HG03039 (cell line): Measurements from ENCODE around the gene DNM3.
"Not testable (repeated sequence)": the region's sequence is repeated elsewhere in the genome, so short reads cannot be mapped to it uniquely, and the experiment has no call there.

Experiments
- ATAC-seq: cut with Tn5 transposase; IDR thresholded peaks from one replicate; pipeline ENCODE4 v1.9.1; 2021; ENCODE audit warnings: mild to moderate bottlenecking, moderate library complexity; ENCODE audit not compliant: unreplicated experiment

The DNM3 gene

DNA sequence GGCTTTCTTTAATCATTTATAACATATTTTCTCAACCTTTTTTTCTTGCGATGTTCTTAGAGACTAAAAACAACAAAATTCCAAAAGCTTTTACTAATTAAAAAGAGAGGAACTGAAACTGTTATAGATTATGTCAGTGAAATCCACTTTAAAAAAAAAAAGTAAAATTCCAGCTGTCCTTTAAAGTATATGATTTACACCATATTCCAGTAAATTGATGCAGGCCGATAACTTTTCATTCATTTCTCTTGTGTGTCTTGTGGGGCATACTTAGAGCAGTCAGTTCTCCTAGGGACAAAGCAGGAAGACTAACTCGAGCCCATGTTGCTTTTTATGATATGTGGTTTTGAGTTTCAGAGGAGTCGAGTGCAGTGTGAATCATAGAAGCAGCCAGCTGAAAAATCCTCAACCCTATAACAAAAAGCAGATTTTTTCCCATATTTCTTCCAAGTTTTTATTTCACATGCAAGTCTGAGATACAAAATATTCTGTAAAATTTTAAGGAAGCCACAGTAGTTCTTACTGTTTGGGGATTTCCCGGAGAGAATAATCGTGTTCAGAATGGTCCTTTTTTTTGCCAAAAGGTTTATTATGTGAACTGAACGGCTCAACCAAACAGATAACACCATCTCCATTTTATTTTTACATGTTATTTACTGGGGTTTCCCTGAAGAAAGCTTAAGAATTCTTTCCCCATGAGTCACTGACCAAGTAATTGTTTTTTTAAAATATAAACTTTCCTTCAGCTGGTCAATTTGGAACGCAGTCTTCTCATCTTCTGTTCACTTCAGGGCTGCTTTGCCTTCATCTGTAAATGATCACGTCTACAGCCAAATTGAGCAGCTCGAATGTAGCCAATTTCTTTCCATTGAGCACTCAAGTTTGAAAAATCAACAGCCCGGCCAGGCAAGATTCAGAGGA, 502.2 kb downstream of the DNM3 start:
- ATAC-seq, result no peak

DNA sequence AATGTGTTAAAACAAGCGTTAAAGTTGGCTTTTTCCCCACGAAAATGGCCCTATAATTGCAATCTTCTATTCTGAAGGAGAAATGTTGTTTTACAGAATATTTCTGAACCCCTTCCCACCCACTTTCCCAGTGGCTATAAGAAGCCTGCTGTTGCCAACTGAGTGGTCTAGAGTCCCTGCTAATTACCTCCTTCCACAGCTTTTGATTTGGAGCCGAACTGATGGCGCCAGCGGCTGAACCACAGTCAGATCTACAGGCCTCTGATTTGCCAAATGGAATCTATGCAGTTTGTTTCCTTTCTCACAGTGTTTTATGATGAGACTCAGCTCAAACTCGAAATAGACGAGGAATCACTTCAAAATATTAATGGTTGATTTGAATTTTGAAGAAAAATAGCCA, 503.1 kb downstream of the DNM3 start:
- no peak for ATAC-seq

DNA sequence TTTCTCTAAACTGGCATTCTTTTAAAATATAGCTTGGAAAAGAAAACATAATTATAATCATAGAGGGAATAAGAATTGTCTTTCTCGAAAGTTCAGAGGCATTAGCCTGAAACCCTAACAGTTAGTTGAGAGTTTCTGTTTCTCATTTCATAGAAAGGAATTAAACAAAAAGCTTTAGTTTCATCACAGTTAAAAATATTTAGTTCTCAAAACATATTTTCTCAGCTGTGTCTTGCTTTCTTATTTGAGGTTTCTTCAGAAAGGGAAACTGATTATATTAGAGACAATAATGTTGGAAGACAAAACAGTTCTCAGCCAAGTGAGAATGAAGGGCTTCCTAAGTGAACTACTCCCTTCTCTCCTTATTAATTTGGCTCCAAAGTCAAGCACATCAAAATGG, 503.8 kb downstream of the DNM3 start:
- ATAC-seq, result no peak

DNA sequence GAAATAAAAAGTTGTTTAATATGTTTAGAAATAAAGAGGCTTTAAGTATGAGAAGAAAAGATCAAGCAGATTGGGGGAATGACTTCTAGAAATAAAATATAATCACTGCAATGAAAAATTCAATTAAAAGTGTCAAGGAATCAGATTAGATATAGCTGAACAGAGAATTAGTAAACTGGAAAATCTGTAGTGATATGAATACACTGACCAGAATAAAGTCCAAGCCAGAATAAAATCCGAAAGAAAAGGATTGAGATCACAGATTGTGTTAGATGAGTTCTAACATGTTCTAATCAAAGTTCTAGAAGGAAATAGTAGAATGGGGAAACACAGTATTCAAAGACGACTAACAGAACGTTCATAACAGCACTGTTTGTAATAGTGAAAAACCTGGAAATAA, 506.1 kb downstream of the DNM3 start:
- ATAC-seq, result no peak

DNA sequence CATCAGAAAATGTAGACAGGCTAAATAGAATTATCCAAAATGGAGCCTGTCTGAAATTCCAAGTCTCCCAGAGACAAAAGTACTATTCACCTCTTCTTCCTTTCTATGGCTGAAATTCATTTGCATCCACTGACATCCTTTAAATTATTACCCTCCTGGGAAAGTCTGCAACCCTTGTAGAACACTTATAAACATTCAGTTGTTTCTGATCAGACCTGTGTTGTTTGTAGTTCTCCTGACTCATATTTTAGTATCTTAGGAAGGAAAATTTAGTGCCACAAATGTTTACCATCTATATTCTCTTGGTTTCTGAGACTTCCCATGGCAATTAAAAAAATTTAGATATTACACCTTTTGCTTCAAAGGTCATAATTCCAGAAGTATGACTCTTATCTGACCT, 509.6 kb downstream of the DNM3 start:
- no peak for ATAC-seq

DNA sequence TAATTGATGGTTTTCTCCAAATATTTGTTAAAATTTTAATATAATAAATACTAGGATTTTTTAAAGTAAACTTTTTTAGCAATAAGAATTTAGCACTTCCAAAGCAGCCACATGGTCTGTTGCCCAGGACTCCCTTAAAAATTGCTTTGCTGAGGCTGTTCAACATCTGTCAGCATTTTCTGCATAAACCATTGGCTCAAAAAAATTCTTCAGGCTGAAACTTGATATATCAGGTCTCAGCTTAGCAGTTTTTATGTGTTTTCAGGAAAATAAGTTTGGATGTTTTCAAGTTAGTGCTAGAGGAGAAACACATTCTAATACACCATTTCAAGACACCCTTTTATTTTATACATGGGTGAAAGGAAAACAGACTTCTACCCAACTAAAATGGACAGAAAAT, 510.0 kb downstream of the DNM3 start:
- no peak for ATAC-seq

DNA sequence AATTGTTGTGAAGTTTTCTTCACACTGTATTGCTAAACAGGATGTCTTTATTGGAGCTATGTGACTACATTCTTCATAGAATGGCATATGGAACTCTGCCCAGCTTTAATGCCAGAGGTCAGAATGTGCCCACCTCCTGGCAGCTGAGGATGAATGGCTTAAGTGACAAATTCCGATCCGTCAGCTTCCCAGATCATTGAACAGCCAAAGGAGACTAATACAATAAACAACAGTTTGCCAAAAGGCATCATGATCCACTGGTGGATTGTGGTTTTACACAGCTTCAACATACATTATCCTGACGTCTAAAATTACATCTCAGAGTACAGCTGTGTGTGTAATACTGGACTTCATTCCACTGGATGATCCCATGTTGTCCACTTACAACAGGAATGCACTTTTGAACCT, 510.5 kb downstream of the DNM3 start:
- ATAC-seq, result no peak

DNA sequence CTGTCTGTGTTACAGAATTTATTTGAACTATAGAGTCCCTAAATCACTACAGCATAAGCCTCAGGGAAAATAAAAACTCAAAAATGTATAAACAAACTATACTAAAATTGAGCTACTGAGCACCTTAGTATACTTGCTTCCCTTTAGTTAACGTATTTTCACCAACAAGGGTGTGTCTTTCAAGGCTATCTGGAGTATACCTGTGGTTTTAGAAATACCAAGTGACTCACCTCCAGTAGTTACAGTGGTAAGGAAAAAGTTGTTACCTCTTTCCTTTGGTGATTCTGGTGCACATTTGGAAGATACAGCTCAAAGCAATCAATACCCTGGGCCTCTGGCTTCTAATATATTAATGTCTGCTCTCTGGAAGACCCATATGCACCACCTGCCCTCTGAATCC, 511.1 kb downstream of the DNM3 start:
- ATAC-seq, result no peak

DNA sequence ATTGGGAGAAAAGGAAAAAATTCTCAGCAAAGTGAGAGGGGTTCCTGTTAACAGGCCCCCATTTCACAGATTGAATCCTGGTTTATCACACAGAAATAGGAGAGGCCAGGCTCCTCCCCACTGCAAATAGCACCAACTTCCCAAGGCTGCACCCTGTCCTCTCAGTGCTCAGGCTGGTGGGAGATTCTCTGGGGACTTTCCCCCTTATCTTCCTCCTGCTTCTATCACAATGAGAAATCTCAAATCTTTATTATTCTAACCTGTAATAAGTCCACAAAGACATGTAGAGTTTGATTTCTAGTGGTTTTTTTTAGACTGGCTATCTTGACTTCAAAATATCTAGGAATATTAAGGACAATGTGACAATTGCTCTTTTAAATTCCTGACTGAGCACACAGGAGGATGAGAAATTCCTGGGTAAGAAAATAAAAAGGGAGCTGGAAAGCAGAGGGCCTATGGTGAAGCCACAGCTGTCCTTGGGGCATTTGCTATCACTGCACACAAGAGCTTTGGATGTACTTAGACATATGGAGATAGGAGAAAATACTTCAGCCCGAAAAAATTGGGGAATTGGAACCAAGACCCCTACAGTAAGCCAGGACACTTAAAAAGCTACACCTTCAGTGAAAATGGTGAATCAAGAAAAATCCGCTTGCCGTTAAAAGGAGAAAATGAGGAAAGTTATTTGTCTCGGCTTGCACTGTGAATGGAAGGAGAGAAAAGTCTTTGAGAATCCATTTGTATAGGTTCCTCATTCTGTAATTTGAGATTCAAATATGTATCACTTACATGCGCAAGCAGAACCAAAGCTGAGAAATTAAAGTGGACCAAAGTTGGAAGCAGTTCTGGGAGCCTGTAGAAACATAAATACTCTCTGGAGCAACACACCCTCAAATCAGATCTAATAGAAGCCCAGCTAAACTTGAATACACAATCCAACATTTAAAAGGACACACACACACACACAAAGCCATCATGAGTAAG, 513.3 kb downstream of the DNM3 start:
- ATAC-seq, result no peak

DNA sequence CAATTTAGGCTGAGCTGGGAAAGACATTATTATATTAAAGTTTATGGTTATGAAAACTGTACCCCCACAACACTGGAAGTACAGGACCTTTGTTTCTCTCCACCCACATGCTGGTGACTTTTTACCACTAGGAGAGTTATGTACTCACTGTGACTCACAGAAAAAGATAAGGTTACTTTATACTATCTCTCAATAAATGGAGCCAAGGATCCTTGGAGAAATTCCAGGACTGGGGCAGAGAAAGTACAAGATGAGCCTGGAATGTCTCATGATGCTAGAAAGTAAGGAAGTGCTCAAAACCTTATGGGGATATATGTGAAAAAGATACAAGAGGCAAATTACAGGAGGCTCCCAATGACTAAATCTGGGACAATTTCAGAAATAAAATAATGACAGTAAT, 515.3 kb downstream of the DNM3 start:
- no peak for ATAC-seq

DNA sequence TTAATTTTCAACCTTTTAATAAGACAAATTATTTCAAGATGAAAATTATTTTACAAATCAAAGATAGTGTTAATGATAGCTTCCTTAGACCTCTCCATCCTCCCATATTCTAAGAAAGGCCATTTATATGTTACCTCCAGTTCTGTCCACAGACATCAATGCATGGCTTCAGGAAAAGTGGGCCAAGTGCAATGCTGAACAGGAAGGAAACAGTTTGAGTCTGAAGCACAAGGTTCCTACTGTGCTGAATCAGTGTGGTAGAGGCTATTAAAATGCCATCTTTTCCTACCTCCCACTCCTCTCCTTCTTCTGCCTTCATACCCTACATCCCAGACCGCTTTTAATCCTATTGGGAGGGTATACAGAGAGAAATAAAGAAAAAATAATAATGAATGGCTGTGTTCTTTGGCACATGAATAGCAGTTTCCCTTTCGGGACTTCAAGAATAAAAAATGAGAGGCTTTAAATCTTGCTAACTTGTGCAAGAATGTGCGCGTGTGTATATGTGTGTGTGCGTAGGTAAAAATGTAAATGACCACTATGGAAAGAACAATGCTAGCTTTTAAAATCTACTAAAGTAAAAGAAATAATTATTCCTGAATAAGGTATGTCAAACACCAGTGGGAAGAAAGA, 516.6 kb downstream of the DNM3 start:
- ATAC-seq, result peak; percentile 3

DNA sequence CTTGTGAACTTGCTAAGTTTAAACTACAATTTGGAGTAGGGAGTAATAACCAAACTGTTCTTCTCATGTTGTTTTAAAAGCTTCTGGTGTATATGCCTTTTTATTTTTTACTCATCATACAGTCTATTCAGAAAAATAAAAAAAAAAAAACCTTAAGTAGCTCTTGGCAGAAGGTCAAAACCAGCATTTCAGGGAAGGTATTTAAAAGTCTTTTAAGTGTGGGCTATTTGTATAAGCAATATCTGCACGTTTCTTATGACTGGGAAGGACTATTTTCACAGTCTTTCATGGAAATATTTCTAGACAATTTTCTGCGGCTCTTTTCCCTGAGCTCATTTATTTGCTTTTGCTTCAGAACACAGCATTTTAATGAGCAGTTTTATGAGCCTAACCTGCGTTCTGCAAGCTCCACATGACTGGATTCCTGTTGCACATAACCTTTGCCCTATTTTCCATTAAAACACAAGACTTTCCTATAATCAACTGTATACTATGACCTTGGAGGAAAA, 518.2 kb downstream of the DNM3 start:
- no peak for ATAC-seq

DNA sequence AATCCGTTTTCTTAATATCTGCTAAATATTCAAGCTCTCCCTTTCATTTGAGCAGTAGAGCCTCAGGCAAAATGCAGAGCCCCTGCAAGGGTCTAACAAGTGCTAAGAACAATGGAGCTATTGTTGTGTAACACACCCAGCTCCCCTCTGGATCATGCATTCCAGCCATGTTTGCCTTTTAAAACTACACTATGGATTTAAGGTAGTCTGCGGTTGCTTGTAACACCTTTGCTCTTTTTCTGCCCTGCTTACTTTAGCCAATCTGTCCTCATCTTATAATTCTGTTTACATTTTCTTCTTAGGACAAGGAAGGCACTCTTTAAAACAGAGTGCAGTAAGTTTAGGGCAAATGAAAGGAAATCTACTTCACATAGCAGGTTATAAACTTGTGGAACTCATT, 519.2 kb downstream of the DNM3 start:
- no peak for ATAC-seq

DNA sequence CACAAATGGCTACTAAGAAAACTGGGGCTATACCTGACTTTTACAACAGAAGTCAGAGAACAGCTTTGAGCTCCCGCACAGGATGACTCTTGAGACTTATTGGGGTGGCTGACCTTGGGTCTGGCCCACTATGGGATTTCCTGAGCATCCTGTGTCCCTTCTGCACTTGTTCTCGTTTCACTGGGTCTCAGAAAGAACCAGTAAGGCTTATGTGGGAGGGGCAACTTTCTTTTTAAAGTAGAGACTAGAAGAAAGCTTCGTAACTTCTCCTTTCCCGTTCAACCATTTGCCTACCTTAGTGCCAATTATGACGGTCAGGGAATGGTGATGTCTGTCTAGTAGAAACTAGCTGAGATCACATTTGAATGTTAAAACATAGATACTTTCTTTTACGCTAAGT, 519.7 kb downstream of the DNM3 start:
- ATAC-seq, result no peak

DNA sequence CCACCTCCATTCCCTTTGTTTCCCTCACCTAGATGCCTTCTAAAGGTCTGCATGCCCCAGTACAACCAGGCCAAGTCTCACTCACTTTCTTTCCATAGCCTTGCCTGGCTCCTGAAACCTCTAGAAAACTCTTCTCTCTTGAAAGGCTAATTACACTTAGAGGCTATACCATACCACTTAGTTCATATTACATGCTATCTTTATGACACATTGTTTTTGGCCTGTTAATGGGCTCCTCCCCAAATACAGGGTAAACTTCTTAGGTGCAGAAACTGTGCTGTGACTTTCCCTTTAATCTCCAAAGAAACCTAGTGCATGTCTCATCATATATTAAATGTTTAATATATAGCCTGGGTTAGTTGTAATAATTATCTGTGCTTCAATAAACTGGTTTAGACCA, 522.6 kb downstream of the DNM3 start:
- no peak for ATAC-seq

DNA sequence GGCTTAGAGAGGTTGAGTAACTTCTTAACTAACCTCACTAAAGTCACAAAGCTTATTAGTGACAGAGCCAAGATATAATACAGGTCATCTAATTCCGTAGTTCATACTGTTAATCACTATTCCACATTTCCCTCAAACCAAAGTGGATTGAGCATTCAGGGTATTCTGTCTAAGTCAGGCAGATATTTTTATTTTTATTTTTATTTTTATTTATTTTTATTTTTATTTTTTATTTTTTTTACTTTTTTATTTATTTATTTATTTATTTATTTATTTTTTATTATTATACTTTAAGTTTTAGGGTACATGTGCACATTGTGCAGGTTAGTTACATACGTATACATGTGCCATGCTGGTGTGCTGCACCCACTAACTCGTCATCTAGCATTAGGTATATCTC, 530.3 kb downstream of the DNM3 start:
- ATAC-seq, result not testable (repeated sequence)

DNA sequence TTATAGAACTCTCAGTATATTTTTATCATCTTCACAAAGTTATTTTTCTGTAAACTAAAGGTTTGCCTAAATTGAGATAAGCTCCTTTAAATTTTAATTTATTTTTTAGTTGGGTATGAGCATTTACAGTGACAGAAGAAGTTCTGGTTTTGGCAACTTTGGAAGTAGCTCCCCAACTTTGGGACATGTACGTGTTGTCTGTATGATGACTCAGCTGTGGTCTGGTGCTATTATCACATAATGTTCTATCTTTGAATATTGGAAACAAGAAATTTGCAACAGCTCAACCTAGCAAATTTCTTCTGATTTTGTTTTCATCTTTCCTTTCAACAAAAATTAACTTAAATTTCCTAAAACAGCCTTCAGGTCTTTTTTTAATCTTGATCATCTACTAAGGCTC, 532.6 kb downstream of the DNM3 start:
- ATAC-seq, result no peak

DNA sequence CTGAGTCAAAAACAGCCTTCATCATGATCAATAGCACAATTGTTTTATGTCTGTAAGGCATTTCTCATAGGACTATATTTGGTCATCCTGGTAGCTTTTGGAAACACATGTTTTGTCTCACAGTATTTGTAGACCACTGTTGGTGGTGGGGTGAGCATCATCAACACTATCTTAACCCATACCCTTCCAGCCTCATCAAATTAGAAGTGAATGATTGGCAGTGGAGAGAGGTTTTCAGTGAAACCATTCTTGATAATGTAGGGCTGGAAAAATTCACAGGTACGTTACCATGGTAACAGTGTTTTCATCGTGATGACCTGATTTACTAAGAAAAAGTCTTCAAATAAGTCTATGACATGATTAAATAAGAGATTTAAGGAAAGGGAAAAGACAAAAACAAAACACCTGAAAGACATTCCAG, 533.9 kb downstream of the DNM3 start:
- no peak for ATAC-seq

DNA sequence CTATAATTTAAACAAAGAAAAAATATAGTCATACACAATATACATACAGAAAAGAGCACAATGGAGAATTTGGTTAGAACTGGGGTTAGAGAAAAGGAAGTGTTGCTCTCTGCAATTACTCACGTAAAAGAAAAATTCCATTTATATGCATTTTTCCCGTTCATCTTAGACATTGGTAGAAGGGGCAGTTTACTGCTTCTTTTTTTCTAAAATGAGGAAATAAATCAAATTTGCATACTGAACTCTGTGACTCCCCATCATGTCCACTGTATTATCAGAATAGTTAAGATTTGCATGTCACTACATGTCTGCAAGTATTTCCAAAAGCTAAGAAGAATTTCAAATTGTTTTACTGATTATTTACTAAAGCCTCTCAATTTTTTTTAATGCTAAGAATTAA, 535.1 kb downstream of the DNM3 start:
- no peak for ATAC-seq

DNA sequence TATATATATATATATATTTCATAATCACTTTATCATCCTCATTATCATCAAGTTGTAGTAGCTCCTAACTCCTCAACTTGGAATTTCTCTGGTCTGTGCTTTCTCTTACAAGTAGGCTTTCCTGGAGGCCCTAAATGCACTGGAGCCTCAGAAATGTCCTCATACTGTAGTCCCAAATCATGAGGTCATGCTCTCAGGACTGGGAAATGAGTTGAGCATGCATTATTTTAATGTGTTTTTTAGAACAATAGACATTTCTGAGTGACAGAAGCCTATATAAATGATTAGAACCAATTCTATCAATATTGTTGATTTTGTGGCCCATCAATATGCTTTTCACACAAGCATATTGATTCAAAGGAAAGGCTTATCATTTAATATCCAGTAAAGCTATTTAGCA, 536.3 kb downstream of the DNM3 start:
- no peak for ATAC-seq

DNA sequence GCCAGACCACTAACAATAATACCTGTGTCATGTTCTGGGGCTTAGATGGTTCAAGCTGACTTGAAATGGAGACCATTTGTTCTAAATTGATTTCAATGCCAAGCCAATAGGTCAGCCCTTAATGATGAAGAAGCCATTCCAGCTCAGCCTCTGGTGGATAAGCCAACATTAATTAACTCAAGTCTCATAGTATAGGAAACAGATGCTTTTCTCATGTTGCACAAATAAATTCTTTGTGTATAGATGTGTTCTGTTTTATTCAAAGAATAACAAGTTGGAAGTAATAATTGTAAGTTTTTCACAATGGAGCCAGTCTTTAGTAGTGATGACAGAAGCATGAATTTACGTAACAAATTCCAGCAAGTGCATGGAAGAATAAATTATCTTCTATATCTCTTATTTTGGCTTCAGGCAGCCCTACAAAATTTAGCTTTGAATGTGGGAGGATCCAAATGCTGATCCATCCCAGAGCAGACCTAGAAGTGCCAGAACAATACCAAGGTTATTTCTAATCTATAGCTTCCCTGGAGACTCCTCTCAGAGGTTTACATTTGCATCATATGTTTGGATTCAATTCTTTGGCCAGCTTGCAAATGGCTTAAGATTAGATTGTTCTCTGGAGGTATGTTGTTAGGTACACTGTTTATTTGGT, 536.9 kb downstream of the DNM3 start:
- no peak for ATAC-seq
